ENCODE data around the gene CLN6. TPM values are rescaled to one million over a fixed set of nuclear protein-coding genes. Genes with fewer than 3 reads are reported as not detected.

Gene CLN6
- total RNA-seq, 1 experiment from 2014 or later, result 71.9 TPM

DNA sequence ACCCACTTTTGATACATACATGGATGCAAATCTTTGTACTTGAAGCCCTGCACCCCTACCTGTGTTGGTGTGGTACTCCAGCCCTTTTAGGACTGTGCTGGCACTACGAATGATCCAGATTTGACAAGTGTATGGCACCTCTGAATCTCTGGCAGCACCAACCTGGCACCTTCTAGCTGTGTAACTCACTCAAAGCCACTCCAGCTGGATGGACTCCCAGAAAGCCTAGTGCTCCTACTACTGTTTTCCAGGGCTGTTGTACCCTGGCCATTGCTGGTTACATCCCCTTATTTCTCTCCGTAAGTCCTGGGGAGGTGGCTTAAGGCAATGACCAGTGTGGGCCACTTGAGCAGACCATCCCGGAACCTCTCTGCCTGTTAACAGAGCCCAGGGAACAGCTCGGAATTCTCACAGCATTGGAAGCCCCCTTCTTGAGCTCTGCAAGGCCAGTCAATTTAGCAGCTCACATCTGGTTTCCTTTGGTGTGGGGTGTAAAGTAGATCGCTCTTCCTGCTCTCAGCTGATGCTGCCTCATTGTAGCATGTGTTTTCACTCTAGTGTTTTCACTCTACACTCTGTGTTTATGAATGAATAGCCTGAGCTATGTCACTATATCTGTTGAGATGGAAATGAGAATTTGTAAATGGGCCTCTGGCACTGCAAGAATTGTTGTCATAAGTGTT, 36.6 kb downstream of the CLN6 start:
- Histone ChIP-seq H2AK5ac (ENCODE audit: insufficient read length, low read length) (no peak overlapping the region), H4K20me1 (ENCODE audit: control insufficient read depth, insufficient read depth, insufficient read length) (no peaks in the 10 kb centered on the region), H3K23ac (ENCODE audit: insufficient read length, low read depth, low read length) (no peak overlapping the region), H3T11ph (ENCODE audit: low read length) (no peak overlapping the region), H2BK120ac (ENCODE audit: low read depth, low read length, poor library complexity, severe bottlenecking) (no peak overlapping the region), H4K8ac (replicated peaks; ENCODE audit: insufficient read length, low read depth, low read length) (peak overlapping the region; percentile 34), H3K14ac (ENCODE audit: insufficient read depth, low read length) (no peak overlapping the region), H2BK5ac (ENCODE audit: insufficient read length, low read length) (no peak overlapping the region), H3K4me1 (ENCODE audit: insufficient read depth, low read length) (no peaks in the 10 kb centered on the region; the same call in 1 of the 2 replicates), H3K4me2 (ENCODE audit: insufficient read depth, insufficient read length, low read length) (no peak overlapping the region), H3K79me2 (ENCODE audit: insufficient read depth, low read length) (no peaks in the 10 kb centered on the region), H3K27ac (ENCODE audit: insufficient read length, low read depth, low read length) (no peak overlapping the region), H4K91ac (ENCODE audit: insufficient read length, low read depth, low read length) (no peak overlapping the region), H3K18ac (ENCODE audit: insufficient read length, low read depth, low read length) (no peak overlapping the region), H3K9me3 (ENCODE audit: control insufficient read depth, low read depth, low read length) (no peaks in the 10 kb centered on the region), H3K23me2 (ENCODE audit: insufficient read length, low read depth, low read length, poor library complexity, severe bottlenecking) (no peaks in the 10 kb centered on the region), H3K9ac (ENCODE audit: extremely low read depth, insufficient read length, low read length) (no peak overlapping the region), H2BK20ac (ENCODE audit: low read depth, low read length, poor library complexity, severe bottlenecking) (no peak overlapping the region), H2AFZ (ENCODE audit: low read length) (no peak overlapping the region), H2BK15ac (ENCODE audit: low read depth, low read length) (no peak overlapping the region), H4K5ac (ENCODE audit: insufficient read length, low read depth, low read length) (no peak overlapping the region), H2BK12ac (ENCODE audit: insufficient read length, low read depth, low read length) (no peak overlapping the region), H3K4ac (ENCODE audit: low read depth, low read length) (no peak overlapping the region), H3K56ac (ENCODE audit: insufficient read length, low read depth, low read length) (no peak overlapping the region), H3K79me1 (ENCODE audit: insufficient read depth, low read depth, low read length, poor library complexity, severe bottlenecking) (no peaks in the 10 kb centered on the region), H3K27me3 (ENCODE audit: insufficient read depth, low read length) (no peaks in the 10 kb centered on the region)
- no peak for DNase-seq
- H3K4me1 Mint-ChIP-seq, result peaks cover 16 to 18% of the 10 kb centered on the region in 2 experiments
- TF ChIP-seq, protein P1, sequence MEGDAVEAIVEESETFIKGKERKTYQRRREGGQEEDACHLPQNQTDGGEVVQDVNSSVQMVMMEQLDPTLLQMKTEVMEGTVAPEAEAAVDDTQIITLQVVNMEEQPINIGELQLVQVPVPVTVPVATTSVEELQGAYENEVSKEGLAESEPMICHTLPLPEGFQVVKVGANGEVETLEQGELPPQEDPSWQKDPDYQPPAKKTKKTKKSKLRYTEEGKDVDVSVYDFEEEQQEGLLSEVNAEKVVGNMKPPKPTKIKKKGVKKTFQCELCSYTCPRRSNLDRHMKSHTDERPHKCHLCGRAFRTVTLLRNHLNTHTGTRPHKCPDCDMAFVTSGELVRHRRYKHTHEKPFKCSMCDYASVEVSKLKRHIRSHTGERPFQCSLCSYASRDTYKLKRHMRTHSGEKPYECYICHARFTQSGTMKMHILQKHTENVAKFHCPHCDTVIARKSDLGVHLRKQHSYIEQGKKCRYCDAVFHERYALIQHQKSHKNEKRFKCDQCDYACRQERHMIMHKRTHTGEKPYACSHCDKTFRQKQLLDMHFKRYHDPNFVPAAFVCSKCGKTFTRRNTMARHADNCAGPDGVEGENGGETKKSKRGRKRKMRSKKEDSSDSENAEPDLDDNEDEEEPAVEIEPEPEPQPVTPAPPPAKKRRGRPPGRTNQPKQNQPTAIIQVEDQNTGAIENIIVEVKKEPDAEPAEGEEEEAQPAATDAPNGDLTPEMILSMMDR (conservative IDR thresholded peaks at IDR 0.05), result no peak
- H3K27ac Mint-ChIP-seq, result peak overlapping the region in 1 of 3 experiments; percentile 32; a peak in 2 of 7 replicates
- no CpG with 5 or more reads among the region's 5 CpGs for WGBS (ENCODE audit: extremely low coverage, insufficient read length, low lambda C conversion rate)
- H3K4me3 Mint-ChIP-seq, result no peak overlapping the region
- H3K36me3 Mint-ChIP-seq (ENCODE audit: insufficient read depth in 1 of 3, low read depth in 3 of 3), result peaks cover 11 to 42% (median 28%) of the 10 kb centered on the region in 3 experiments; a peak in 6 of 7 replicates
- H3K27me3 Mint-ChIP-seq (ENCODE audit: low read depth), result no peaks in the 10 kb centered on the region; the same call in none of the 2 replicates
- H3K9me3 Mint-ChIP-seq, result no peaks in the 10 kb centered on the region

Data from H9 (cell line).